ENCODE results near the gene TIRAP.

Gene TIRAP

GRCh38 chr11:126281666-126282175 is 1.2 kb upstream of the TIRAP start:
- Histone ChIP-seq H3K79me2 (no peaks in the 10 kb centered on the region), H3K9ac (no peak overlapping the region), H3K4me2 (ENCODE audit: low read length) (peak overlapping the region; percentile 83), H3K36me3 (ENCODE audit: control insufficient read depth, insufficient read depth, low read length) (no peaks in the 10 kb centered on the region), H3K27ac (peak overlapping the region; percentile 75), H3K4me3 (ENCODE audit: low read depth, low read length) (no peak overlapping the region), H3K9me3 (ENCODE audit: control insufficient read depth, low read length) (no peaks in the 10 kb centered on the region), H3K27me3 (ENCODE audit: control insufficient read depth, insufficient read depth, low read length) (no peaks in the 10 kb centered on the region), H3K4me1 (peaks cover 5% of the 10 kb centered on the region), H2AFZ (peak overlapping the region; percentile 98)
- TF ChIP-seq CTCF (IDR thresholded peaks at IDR 0.05) = no peak

GRCh38 chr11:126282361-126282735 is 545 bp upstream of the TIRAP start:
- Histone ChIP-seq H3K36me3 (ENCODE audit: control insufficient read depth, insufficient read depth, low read length) (no peaks in the 10 kb centered on the region), H3K4me1 (peaks cover 5% of the 10 kb centered on the region), H3K9ac (peak overlapping the region; percentile 89), H3K4me2 (ENCODE audit: low read length) (peak overlapping the region; percentile 83), H3K27ac (peak overlapping the region; percentile 75), H3K79me2 (no peaks in the 10 kb centered on the region), H3K27me3 (ENCODE audit: control insufficient read depth, insufficient read depth, low read length) (no peaks in the 10 kb centered on the region), H3K9me3 (ENCODE audit: control insufficient read depth, low read length) (no peaks in the 10 kb centered on the region), H3K4me3 (ENCODE audit: low read depth, low read length) (peak overlapping the region; percentile 64), H2AFZ (peak overlapping the region; percentile 98)
- no peak for TF ChIP-seq CTCF (IDR thresholded peaks at IDR 0.05)

GRCh38 chr11:126284829-126285228 is 1.9 kb downstream of the TIRAP start:
- TF ChIP-seq CTCF (IDR thresholded peaks at IDR 0.05) = no peak
- H3K79me2 ChIP-seq = no peaks in the 10 kb centered on the region
- H3K27ac ChIP-seq = no peak overlapping the region
- no peak overlapping the region for H3K4me2 ChIP-seq (ENCODE audit: low read length)
- no peak overlapping the region for H3K9ac ChIP-seq
- no peaks in the 10 kb centered on the region for H3K27me3 ChIP-seq (ENCODE audit: control insufficient read depth, insufficient read depth, low read length)
- no peak overlapping the region for H3K4me3 ChIP-seq (ENCODE audit: low read depth, low read length)
- H3K9me3 ChIP-seq (ENCODE audit: control insufficient read depth, low read length) = no peaks in the 10 kb centered on the region
- H3K4me1 ChIP-seq = peaks cover 5% of the 10 kb centered on the region
- H3K36me3 ChIP-seq (ENCODE audit: control insufficient read depth, insufficient read depth, low read length) = no peaks in the 10 kb centered on the region
- no peak overlapping the region for H2AFZ ChIP-seq

GRCh38 chr11:126288237-126288636 is 5.3 kb downstream of the TIRAP start:
- Histone ChIP-seq H2AFZ (no peak overlapping the region), H3K4me3 (ENCODE audit: low read depth, low read length) (no peak overlapping the region), H3K9ac (no peak overlapping the region), H3K4me2 (ENCODE audit: low read length) (no peak overlapping the region), H3K27me3 (ENCODE audit: control insufficient read depth, insufficient read depth, low read length) (no peaks in the 10 kb centered on the region), H3K9me3 (ENCODE audit: control insufficient read depth, low read length) (no peaks in the 10 kb centered on the region), H3K27ac (no peak overlapping the region), H3K79me2 (no peaks in the 10 kb centered on the region), H3K36me3 (ENCODE audit: control insufficient read depth, insufficient read depth, low read length) (no peaks in the 10 kb centered on the region), H3K4me1 (no peaks in the 10 kb centered on the region)
- no peak for TF ChIP-seq CTCF (IDR thresholded peaks at IDR 0.05)

GRCh38 chr11:126290887-126291286 is 8.0 kb downstream of the TIRAP start:
- H3K36me3 ChIP-seq (ENCODE audit: control insufficient read depth, insufficient read depth, low read length) = no peaks in the 10 kb centered on the region
- H3K27ac ChIP-seq = no peak overlapping the region
- H2AFZ ChIP-seq = no peak overlapping the region

More at GRCh38 chr11:126290887-126291286, 8.0 kb downstream of the TIRAP start:
- no peak for TF ChIP-seq CTCF (IDR thresholded peaks at IDR 0.05)
- no peak overlapping the region for H3K9ac ChIP-seq
- no peaks in the 10 kb centered on the region for H3K4me1 ChIP-seq
- H3K9me3 ChIP-seq (ENCODE audit: control insufficient read depth, low read length) = no peaks in the 10 kb centered on the region
- H3K4me2 ChIP-seq (ENCODE audit: low read length) = no peak overlapping the region
- no peak overlapping the region for H3K4me3 ChIP-seq (ENCODE audit: low read depth, low read length)
- no peaks in the 10 kb centered on the region for H3K27me3 ChIP-seq (ENCODE audit: control insufficient read depth, insufficient read depth, low read length)
- no peaks in the 10 kb centered on the region for H3K79me2 ChIP-seq
